ENCODE measurements around the gene PTPRN.

DNA sequence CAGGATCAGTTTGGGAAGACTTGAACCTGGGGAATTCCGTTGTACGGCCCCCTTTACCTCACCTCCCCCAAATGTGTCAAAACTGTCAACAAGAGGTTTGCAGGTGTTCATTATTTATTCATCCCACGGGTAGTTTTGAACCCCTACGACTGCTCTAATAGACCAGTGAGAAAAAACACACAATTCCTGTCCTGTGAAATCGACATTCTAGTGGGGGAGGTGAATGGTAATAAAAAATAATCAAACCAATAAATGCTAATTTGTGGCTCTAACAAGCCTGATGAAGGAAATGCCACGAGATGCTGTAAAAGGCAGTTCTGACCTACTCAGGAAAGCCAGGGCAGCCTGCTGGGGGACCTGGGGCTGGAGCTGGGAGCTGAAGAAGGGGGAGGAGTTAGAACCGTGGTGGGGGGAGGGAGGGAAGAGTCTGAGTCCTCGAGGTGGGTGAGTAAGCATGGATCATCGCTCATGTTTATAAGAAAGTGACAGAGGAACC lies 30.5 kb downstream of the PTPRN start:
- TF ChIP-seq, protein P1, sequence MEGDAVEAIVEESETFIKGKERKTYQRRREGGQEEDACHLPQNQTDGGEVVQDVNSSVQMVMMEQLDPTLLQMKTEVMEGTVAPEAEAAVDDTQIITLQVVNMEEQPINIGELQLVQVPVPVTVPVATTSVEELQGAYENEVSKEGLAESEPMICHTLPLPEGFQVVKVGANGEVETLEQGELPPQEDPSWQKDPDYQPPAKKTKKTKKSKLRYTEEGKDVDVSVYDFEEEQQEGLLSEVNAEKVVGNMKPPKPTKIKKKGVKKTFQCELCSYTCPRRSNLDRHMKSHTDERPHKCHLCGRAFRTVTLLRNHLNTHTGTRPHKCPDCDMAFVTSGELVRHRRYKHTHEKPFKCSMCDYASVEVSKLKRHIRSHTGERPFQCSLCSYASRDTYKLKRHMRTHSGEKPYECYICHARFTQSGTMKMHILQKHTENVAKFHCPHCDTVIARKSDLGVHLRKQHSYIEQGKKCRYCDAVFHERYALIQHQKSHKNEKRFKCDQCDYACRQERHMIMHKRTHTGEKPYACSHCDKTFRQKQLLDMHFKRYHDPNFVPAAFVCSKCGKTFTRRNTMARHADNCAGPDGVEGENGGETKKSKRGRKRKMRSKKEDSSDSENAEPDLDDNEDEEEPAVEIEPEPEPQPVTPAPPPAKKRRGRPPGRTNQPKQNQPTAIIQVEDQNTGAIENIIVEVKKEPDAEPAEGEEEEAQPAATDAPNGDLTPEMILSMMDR (IDR thresholded peaks at IDR 0.05; ENCODE audit: low read length): no peak
- TF ChIP-seq EZH2 (IDR thresholded peaks at IDR 0.05; ENCODE audit: borderline replicate concordance, low read length): no peak
